ENCODE results near the gene CDRT15L2. TPM values are rescaled to one million over a fixed set of nuclear protein-coding genes. Genes with fewer than 3 reads are reported as not detected.
"Not testable (repeated sequence)": the region's sequence is repeated elsewhere in the genome, so short reads cannot be mapped to it uniquely, and the experiment has no call there.

Gene CDRT15L2
- not detected for total RNA-seq

DNA sequence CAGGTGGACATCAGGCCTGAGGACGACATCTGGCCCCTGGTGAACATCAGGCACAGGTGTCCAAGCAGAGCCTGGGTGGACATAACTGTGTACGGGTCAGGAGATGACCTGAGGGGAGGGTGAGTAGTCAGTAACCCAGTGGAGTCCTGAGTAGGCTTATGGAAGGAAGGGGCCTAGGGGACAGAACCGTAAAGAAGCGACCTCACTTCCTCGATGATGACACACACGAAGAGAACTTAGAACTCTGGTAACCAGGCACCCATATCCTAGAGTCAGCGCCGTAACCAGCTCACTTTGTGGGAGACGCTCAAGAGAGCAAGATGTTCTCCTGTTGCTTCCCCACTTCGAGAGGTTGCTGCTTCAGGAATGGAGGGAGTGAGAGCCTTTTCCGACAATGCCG, at the start of gene CDRT15L2:
CDRT15L2 (plus strand) TSS at position 301 of the 400 bp plus-strand sequence; CDS start at position 321, 20 bp downstream.
- not testable (repeated sequence) for H3K9me3 Mint-ChIP-seq; H3K4me1 Mint-ChIP-seq (ENCODE audit: low read depth); H3K4me3 Mint-ChIP-seq; H3K27me3 Mint-ChIP-seq (ENCODE audit: low read depth); DNase-seq; ATAC-seq; H3K36me3 Mint-ChIP-seq (ENCODE audit: insufficient read depth)

DNA sequence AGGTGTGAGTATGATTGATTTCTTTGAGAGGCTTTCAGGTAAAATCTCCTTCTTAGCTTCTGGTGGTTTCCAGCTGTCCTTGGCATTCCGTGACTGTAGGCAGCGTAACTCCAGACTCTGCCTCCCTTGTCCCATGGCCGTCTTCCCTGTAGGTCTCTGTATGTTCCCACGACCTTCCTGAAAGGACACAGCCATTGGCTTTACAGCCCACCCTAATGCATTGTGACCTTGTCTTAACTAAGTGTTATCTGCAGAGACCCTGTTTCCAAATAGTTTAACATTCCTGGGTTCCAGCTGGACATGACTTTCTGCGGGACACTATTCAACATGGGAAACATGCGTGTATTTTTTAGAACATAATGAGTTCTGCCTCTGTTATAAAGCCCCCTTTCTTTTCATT, 49.4 kb upstream of the CDRT15L2 start:
- not testable (repeated sequence) for DNase-seq; H3K4me1 Mint-ChIP-seq (ENCODE audit: low read depth); ATAC-seq; H3K27me3 Mint-ChIP-seq (ENCODE audit: low read depth); H3K9me3 Mint-ChIP-seq; H3K36me3 Mint-ChIP-seq (ENCODE audit: insufficient read depth)
- peak overlapping the region; percentile 80 for H3K4me3 Mint-ChIP-seq

DNA sequence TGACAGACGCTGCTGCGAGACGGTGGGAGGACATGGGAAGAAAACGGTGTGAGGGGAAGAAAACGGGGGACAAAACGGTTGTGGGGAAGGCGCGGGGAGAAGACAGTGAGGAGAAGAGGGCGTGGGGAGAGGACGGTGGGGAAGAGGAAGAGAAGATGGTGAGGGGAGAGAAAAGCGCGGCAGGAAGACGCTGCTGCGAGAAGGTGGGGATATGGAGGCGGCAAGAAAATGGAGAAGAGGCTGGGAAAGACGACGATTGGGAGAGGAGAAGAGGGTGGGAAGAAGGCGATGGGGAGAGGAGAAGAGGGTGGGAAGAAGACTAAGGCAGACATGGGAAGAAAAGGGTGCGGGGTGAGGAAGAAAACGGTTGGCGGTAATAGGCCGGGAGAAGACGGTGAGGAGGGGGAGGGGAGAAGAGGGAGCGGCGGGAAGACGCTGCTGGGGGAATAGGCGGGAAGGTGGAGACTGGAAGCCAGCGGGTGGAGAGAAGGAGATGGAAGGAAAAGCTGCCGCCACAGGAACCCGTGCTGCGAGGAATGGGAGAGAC, 46.9 kb upstream of the CDRT15L2 start:
- H3K4me3 Mint-ChIP-seq, result peak overlapping the region; percentile 70
- H3K9me3 Mint-ChIP-seq; H3K27me3 Mint-ChIP-seq (ENCODE audit: low read depth); H3K4me1 Mint-ChIP-seq (ENCODE audit: low read depth); ATAC-seq; DNase-seq; H3K36me3 Mint-ChIP-seq (ENCODE audit: insufficient read depth): not testable (repeated sequence)

DNA sequence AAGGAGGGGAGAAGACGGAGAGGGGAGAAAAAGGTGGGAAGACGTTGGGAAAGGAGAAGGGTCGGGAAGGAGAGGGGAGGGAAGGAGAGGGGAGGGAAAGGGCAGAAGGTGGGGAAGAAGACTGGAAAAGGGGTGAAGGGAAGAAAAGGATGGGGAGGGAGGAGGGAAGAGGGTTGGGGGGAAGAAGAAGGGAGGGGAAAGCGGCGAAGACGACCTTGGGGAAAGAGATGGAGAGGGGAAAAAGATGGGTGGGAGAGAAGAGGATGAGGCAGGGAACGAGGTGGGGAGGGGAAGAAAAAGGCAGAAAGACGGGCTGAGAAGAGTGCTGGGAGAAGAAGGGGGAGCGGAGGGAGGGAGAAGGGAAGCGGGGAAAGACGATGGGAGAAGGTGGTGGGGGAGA, 46.3 kb upstream of the CDRT15L2 start:
- not testable (repeated sequence) for DNase-seq

DNA sequence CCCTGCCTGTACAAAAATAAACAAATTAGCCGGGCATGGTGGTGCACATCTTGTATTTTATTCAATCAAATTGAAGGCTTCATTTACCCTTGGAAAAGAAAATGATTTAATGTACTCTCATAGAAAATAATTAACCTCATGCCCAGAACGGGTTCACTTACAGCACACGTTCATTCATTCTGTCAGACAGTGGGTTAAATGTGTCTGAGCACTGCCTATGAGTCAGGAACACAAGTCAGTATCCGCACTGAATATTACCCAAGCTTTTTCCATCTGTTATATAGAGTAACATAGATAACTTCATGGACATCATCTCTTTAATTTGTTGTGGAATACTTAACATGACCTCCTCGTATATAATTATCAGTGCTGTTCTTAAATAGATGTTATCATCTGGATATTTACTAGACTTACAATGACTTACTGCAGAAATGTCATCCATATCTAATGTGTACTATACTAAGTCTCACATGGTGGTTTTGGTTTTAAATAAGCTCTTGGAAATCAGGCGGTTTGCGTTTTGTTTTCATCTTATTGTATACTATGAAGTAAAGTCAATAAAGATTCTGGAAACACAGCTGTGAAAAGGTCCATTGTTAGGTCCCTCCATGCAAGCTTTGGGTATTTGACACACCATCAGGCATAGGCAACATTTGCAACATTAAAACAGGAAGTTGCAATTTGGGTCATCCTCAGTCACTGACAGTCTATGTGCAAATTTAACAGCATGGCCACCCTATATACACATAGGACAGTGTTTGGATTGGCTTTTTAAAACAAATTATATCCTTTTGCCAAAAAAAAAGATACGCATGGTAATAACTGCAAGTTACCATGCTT, 44.6 kb upstream of the CDRT15L2 start:
- not testable (repeated sequence) for H3K9me3 Mint-ChIP-seq; DNase-seq; H3K4me3 Mint-ChIP-seq; H3K4me1 Mint-ChIP-seq (ENCODE audit: low read depth); ATAC-seq; H3K36me3 Mint-ChIP-seq (ENCODE audit: insufficient read depth); H3K27me3 Mint-ChIP-seq (ENCODE audit: low read depth)

More for the DNA sequence above, 46.3 kb upstream of the CDRT15L2 start:
- not testable (repeated sequence) for H3K9me3 Mint-ChIP-seq; ATAC-seq; H3K27me3 Mint-ChIP-seq (ENCODE audit: low read depth); H3K4me1 Mint-ChIP-seq (ENCODE audit: low read depth); H3K36me3 Mint-ChIP-seq (ENCODE audit: insufficient read depth)
- H3K4me3 Mint-ChIP-seq, result peak overlapping the region; percentile 70

DNA sequence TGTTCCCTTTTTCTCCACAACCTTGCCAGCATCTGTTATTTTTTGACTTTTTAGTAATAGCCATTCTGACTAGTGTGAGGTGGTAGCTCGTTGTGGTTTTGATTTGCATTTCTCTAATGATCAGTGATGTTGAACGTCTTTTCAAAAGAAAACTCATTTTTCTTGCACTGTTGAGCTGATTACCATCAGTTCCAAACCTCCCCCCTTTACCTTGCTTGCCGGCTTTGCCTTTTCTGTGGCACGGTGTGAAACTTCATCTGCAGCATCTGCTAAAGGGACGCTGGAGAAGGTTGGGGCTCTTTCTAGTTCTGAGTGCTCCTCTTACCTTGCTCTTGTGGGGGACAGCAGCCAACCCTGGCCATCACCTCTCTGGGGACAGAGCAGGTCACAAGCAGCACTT, 39.1 kb upstream of the CDRT15L2 start:
- H3K36me3 Mint-ChIP-seq (ENCODE audit: insufficient read depth); H3K9me3 Mint-ChIP-seq; H3K4me1 Mint-ChIP-seq (ENCODE audit: low read depth); H3K4me3 Mint-ChIP-seq; H3K27me3 Mint-ChIP-seq (ENCODE audit: low read depth); DNase-seq: not testable (repeated sequence)
- ATAC-seq, result peak in 1 of 2 donors; percentile 18

DNA sequence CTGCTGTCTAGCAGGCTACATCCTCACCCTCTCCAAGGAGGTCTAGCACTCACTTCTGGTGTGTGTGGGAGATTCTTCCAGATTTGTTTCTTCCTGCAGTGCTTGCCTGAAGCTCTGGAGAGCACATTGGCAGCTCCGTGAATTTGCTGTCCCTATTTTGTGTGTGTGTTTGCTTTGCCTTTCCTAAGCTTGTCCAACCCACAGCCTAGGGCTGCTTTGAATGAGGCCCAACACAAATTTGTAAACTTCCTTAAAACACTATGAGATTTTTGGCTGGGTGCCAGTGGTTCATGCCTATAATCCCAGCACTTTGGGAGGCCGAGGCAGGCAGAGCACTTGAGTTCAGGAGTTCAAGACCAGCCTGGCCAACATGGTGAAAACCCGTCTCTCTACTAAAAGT, 38.7 kb upstream of the CDRT15L2 start:
- not testable (repeated sequence) for H3K4me1 Mint-ChIP-seq (ENCODE audit: low read depth); H3K9me3 Mint-ChIP-seq; H3K4me3 Mint-ChIP-seq; H3K27me3 Mint-ChIP-seq (ENCODE audit: low read depth); H3K36me3 Mint-ChIP-seq (ENCODE audit: insufficient read depth); DNase-seq; ATAC-seq

DNA sequence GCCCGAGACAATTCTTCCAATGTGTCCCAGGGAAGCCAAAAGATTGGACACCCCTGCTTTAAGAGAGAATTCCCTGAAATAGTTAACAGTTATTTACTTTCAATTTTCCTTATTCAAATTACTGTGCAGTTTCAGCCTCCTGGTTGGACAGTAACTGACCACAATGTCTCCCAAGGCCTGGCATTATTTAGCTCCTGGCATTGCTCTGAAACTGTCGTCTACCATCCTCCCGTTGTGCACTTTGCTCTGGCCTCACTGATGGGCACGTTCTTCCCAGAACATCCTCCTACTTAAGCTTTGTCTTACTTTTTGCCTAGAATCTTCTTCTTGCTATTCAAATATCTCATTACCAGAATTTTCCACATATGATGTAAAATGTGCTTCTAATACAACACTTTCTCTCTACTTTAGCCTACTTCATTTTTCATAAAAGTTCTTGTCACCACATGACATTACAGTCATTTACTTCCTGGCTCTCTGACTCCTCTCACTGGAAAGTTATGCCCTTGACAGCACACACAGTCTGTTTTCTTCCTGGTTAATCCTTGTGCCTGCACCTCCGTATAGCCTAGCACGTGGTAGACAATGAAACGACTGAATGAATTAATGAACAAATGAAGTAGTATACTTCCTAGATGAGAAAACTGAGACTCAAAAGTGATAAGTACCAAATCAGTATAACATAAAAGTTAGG, 37.5 kb upstream of the CDRT15L2 start:
- H3K27me3 Mint-ChIP-seq (ENCODE audit: low read depth); ATAC-seq; H3K4me1 Mint-ChIP-seq (ENCODE audit: low read depth); H3K4me3 Mint-ChIP-seq; DNase-seq; H3K36me3 Mint-ChIP-seq (ENCODE audit: insufficient read depth); H3K9me3 Mint-ChIP-seq: not testable (repeated sequence)

DNA sequence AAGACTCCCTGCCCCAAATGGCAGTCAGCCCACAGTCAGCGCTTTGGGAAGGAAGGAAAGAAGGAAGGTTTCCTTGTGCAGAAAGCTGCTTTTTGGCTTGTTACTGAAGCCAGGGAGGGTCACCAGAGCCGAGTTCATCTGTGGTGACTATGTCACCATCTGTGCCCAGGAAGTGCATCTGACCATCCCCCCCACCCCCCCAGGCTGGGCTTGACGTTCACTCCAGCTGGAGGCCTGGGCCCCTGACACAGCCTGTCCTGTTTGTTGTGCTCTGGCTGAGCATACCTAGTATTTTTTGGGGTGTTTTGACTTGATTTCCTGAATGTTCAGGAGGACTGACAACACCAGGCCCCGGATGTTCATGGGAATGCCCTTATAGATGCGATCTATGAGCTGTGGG, 31.6 kb upstream of the CDRT15L2 start:
- not testable (repeated sequence) for H3K4me3 Mint-ChIP-seq; ATAC-seq; H3K36me3 Mint-ChIP-seq (ENCODE audit: insufficient read depth); DNase-seq; H3K27me3 Mint-ChIP-seq (ENCODE audit: low read depth); H3K4me1 Mint-ChIP-seq (ENCODE audit: low read depth); H3K9me3 Mint-ChIP-seq

DNA sequence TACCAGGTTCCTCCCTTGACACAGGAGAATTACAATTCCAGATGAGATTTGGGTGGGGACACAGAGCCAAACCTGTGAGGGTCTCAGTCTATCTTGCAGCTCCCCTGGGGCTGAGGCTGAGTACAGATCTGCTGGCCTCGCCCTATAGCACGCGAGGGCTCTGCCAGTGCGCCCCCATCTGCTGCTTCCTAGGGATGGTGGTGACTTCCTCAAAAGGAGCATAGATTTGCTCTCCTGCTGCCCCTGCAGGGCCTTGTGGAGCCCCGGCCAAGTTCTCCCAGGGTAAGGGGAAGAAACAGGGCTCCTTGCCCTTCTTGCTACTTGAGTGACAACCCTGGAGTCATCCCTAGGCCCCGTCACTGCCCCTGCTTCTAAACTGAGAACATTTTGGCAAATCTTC, 26.6 kb upstream of the CDRT15L2 start:
- not testable (repeated sequence) for DNase-seq; H3K4me1 Mint-ChIP-seq (ENCODE audit: low read depth); ATAC-seq; H3K4me3 Mint-ChIP-seq; H3K36me3 Mint-ChIP-seq (ENCODE audit: insufficient read depth); H3K27me3 Mint-ChIP-seq (ENCODE audit: low read depth); H3K9me3 Mint-ChIP-seq

DNA sequence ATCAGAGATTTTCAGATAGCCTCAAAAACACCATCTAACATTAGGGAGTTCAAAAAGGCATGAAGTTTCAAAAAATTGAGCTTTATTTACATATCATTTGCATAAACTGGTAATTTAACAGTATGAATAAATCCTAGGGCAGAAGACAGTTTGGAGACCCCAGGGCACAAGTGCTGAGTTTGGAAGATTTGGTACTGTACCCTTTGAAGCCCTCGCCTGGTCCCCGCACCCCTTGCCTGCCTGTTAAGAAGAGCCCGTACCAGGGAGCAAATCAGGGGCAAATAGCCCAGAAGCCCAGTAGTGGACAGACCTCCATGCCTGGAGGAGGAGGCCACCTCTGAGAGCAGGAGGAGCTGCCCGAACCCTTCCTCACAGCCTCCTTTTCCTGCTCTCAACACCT, 24.8 kb upstream of the CDRT15L2 start:
- H3K4me1 Mint-ChIP-seq (ENCODE audit: low read depth); H3K36me3 Mint-ChIP-seq (ENCODE audit: insufficient read depth); H3K27me3 Mint-ChIP-seq (ENCODE audit: low read depth); H3K9me3 Mint-ChIP-seq; H3K4me3 Mint-ChIP-seq; ATAC-seq; DNase-seq: not testable (repeated sequence)

DNA sequence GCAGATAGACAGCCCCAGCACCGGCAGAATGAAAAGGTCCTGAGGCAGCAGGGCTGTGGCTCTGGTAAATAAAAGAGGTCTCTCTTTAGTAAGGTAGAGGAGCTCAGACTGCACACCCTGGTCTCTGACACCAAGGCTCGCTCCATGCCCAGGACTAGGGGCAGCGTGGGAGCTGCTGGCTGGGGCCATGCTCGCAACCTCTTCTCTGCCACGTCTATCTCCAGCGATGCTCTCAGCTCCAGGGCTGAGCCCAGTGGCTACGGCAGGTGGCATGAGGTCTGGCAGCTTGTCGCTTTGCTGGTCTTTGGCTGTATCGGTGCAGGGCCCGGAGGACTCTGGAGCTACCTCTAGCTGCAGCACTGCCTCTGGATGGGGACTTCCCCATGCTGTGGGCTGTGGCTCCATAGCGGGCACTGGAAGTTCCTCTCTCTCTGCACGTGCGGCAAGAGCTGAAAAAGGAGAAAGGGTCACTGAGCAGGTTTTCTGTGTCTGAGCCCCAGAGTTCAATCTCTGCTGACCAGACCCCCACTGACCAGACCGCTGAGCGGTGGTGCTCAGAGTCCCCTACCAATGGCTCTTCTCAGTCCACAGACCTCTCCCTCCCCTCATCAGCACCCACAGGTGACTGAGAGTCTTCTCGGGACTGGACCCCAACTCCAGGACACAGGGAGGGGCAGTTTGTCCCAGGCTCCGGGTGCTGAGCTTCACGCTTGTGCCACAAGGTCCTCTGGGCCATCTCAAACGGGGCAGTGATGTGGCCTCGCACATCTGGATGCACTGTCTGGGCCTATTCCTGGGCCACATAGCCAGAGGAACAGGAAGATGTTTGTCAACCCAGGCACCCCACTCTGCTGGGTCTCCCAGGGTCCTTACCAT, 24.2 kb upstream of the CDRT15L2 start:
- ATAC-seq, result peak; percentile 32 to 68

DNA sequence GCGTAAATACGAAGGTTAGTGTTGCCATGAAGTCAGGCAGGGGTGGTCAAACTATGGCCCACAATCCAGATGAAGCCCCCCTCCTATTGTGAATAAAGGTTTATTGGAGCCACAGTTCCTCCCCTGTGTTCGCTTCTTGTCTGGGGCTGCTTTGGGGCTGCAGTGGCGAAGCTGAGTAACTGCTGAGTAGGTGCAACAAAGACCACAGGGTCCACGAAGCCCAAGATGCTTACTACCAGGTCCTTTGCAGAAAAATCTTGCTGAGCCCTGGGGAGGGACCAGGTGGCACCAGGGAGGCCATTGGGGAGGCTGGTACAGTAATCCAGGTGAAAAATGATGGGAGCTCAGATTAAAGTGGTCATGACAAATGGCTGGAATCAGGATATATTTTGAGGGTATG, 21.4 kb upstream of the CDRT15L2 start:
- H3K4me3 Mint-ChIP-seq; H3K9me3 Mint-ChIP-seq; H3K27me3 Mint-ChIP-seq (ENCODE audit: low read depth); DNase-seq; H3K4me1 Mint-ChIP-seq (ENCODE audit: low read depth); ATAC-seq; H3K36me3 Mint-ChIP-seq (ENCODE audit: insufficient read depth): not testable (repeated sequence)

More for the DNA sequence above, 24.2 kb upstream of the CDRT15L2 start:
- H3K36me3 Mint-ChIP-seq (ENCODE audit: insufficient read depth); DNase-seq; H3K4me1 Mint-ChIP-seq (ENCODE audit: low read depth); H3K27me3 Mint-ChIP-seq (ENCODE audit: low read depth); H3K9me3 Mint-ChIP-seq; H3K4me3 Mint-ChIP-seq: not testable (repeated sequence)

DNA sequence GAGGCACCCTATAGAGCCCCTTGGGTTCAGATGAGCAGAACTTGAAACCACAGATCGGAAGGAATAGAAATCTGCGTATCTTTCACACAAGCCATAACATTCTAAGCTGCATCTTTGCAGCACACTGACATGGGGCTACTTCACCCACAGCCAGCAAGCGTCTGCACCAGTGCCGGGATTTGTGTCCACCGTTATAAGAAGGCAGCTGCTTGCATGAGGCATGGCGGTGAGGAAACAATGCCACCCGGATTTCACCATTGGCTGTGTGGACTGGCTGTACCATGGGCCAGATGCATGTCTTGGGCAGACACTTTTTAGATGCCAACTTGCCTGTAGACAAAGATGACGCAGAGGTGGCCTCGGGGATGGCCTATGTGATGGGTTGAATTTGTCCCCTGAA, 20.5 kb upstream of the CDRT15L2 start:
- DNase-seq; H3K4me3 Mint-ChIP-seq; H3K36me3 Mint-ChIP-seq (ENCODE audit: insufficient read depth); ATAC-seq; H3K9me3 Mint-ChIP-seq; H3K27me3 Mint-ChIP-seq (ENCODE audit: low read depth); H3K4me1 Mint-ChIP-seq (ENCODE audit: low read depth): not testable (repeated sequence)

All from activated T-cell treated with anti-CD3 and anti-CD28 coated beads, Interleukin-2, amount 50 U/mL, for 4 hours (primary cell).